Frontal cortex (tissue), 4 donors: ENCODE results near the gene ACTL7B. TPM values are rescaled to one million over a fixed set of nuclear protein-coding genes. Genes with fewer than 3 reads are reported as not detected.

Source experiments
- DNase-seq, 2 donors: peaks; one replicate each; pipeline ENCODE4 v3.0.0; 2012; ENCODE audit warnings: low spot score in 2 of 2
- FAIRE-seq: peaks from 2 replicates; lab custom pipeline; 2012; peaks lifted over from hg19 to GRCh38; lab: Jason Lieb, UNC
- total RNA-seq: library from RNA; depleted of rRNA; stranded (reverse); fragments of >200 nt; gene quantifications from one replicate; pipeline ENCODE4 v1.2.3, GENCODE V29; 2014
- donor health status: control.
- donor health status: control.
- donor health status: control.

Gene ACTL7B
- total RNA-seq, 1 donor from 2014 or later: not detected

DNA sequence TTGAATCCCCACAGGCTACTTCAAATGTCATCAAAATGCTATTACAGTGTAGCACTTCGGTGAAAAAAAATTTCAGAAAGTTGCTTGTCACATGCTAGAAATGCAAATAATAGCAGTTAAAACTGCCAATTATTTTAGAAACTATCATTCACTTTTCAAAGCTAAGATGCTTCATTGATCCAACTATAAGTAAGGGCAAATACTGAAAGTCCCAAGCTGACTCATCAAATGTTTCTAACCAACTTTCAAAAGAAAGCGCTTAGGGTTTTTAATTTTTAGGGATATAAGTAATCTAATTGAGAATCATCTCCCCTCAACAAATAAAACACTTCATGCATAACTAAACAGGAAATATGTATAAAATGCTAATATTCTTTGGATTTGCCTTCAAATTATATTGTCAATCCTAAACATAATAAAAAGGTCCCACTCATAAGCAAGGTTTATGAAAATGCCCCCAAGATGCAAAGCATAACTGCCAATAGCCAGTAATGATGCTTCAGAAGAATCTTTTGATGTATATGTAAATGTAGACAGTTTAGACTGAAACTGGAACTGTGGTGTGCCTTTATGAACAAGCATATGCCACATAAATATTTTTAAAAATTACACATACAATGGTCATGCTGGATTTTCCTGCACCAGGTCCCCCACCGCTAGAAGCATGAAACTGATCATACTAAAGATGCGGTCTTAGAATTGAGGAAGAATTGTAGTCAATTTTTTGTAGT is 18.4 kb upstream of the ACTL7B start:
- DNase-seq (no peak), FAIRE-seq (no peak)

DNA sequence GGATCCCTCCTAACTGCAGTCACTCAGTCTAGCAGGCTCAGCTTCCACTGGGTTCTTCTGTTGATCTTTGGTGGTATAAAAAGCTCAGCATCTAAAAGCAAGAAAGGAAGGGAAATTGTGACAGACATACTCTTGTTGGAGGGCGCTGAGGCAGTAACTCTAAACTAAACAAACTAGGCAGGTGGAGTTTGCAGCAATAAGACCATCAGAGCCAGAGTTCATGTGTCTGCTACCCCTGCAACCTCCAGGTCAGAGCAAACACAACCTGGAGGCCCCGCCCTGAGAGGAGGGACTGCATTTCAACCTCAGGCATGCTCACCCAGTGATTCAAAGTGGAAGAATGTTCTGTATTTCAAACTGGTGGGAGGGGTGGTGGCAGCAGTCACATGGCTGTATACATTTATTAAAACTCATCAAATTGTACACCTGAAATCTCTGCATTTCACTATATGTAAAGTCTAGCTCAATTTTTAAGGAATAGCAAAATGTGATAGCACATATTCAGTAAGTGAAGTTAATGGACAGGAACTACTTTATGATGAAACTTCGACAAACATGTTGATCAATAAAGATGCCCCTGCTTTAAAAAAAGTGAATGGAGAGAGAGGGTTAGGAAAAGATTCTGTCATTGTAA is 13.4 kb upstream of the ACTL7B start:
- FAIRE-seq (no peak), DNase-seq (no peak)

DNA sequence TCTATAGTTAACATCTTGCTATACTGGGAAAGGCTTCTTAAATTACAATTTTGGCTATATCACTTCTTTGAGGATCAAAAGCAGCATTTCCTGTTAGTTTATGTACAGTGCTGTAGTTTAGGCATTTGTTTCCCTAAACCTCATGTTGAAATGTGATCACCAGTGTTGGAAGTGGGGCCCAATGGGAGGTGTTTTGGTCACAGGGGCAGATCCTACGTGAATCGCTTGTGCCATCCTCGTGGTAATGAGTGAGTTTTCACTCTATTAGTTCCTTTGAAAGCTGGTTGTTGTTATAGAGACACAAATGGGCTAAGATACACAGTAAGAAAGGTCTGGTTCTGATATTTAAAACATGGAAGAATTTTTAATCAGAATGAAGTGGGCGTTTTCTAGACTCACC is 12.0 kb upstream of the ACTL7B start:
- no peak for DNase-seq
- FAIRE-seq: no peak

DNA sequence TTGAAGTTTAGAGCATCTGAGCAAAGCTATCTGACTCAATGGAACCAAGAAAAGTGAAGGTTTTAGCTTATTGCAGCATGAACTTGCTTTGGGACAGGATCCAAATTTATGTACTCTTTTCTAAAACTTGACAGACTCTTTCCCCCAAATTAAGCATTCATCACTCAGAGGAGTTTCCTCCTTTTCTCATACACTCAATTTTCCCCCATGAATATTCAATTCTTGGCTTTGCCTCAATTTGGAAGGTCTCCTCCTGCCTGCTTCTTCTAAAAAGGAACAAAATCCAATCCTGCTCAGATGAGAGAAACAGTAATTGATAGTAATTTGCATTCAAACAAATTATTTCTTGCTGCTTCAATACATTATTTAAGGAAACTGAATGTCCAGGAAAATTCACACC is 11.3 kb upstream of the ACTL7B start:
- DNase-seq: no peak
- no peak for FAIRE-seq

DNA sequence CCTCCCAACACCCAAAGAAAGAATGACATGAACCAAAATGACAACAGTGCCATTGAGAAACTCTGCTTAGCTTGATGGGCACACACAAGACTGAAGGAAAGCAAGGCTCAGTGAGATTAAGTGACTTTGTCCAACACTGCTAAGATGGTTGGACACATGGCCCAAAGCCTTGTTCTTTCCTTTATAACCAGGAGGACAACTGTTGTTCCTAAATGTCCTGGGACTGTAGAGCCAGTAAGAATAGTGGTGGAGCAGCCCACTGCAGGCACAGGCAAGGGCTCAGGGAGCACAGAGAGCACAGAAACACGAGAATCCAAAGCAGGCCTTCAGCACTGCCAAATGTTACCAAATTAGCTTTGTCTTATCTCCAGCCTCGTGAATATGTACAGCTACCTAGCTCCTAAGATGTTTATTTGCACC is 10.2 kb upstream of the ACTL7B start:
- FAIRE-seq: no peak
- no peak for DNase-seq

DNA sequence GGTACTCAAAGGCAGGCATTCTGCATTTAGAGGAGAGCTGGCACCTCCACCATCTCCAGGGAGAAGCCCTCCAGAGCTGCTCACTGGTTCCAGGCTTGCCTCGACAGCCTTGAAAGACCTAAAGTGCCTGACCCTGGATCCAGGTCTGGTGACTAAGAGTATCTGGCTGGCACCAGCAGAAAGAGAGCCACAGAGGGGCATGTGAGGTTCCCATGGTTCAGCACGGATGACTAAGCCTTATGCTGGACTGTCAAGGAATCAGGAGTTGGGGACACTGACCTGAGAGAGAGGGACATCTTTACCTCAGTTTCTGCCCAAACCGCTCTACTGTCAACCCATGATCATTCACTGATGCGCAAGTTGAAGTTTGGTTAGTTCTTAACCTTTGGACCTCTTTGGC is 9.3 kb upstream of the ACTL7B start:
- FAIRE-seq: no peak
- DNase-seq: no peak

DNA sequence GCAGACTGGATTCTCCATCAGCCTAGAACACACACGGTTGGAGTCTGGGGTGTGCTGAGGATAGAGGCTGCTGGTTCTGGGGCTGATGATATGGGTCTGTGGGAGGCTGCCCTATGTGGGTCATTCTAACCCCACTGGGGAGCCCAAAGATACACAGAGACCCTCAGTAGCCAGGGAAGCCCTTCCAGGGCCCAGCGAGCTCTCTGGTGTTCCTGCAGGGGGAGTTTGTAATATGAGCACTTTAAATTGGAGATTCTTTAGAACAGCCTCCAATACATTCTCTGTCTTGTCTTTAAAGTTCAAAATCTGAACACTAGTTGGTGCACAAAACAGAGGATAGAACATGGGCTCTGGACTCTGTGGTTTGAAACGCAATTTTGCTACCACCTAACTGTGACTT is 8.7 kb upstream of the ACTL7B start:
- DNase-seq (no peak), FAIRE-seq (no peak)

DNA sequence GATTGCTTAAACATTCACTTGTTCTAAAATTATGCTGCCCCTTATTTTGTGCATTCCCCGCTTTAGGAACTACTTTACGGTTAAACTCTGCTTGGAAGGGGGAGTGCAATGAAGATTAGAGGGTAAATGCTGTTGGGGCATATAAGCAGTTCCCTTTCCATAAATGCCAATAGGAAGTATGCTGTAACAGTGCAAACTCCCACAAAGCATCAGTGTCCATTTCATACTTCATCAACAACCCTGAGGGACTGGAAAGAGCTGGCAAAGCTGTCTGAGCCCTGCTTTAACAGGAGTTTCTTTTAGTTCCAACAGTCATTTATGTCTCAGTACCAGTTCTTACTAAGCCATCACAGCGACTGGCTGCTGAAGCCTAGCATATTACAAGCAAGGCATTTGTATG is 8.1 kb upstream of the ACTL7B start:
- DNase-seq (no peak), FAIRE-seq (no peak)

DNA sequence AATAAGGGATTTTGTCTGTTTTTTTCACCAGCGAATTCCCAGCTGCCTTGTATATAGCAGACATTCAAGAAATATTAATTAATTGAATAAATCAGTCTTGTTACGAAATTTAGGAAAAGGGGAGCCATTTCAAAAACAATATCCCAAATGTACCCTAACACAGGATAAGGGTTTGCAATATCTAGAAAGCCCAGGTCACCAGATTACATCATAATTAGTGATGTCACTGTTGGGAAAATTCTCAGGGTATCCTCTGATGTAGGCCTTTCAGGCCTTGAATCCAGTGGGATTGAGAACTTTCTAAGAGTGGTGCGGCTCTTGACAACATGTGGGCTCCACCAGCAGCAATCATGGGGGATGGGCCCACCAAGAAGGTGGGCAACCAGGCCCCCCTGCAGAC is 6.2 kb upstream of the ACTL7B start, which contains the start of gene ACTL7A:
Gene ACTL7A, plus strand, starts transcription at position 270 of the 400 bp plus-strand sequence. Its CDS starts 57 bp downstream, at position 327.
- DNase-seq: no peak
- no peak for FAIRE-seq

DNA sequence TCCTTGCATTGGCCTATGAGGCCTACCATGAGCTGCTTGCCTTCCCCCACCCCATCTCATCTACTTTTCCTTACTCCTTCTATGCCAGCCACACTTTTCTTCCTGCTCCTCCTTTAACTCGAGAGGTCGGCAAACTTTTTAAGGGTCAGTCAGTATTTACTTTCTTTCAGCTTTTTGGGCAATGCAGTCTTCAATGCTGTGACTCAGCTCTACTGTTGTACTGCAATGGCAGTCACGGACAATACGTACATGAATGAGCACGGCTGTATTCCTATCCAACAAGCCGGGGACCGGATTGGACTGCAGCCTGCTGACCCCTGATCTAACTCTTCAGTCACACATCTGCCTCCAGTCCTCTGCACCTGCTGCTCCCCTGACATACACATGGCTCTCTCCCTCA is 5.7 kb upstream of the ACTL7B start:
- DNase-seq: no peak
- FAIRE-seq: no peak

DNA sequence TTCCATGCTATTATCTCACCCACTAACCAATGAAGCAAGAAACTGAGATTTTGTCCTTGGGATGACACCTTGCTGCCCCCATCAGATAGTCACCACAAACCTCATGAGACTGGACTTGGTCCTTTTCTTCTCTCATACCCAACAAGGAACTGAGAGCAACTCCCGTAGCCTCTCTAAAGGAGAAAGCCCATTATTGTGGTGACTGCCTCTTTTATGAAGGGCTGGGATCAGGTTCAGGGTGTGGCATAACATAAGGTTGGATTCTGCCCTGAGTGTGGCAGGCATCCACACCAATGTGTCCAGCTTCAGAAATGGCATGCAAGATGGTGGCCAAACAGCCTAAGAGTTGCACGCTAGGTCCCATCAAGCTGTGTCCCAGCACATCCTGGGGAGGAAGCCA is 5.0 kb upstream of the ACTL7B start:
- FAIRE-seq (no peak), DNase-seq (no peak)

DNA sequence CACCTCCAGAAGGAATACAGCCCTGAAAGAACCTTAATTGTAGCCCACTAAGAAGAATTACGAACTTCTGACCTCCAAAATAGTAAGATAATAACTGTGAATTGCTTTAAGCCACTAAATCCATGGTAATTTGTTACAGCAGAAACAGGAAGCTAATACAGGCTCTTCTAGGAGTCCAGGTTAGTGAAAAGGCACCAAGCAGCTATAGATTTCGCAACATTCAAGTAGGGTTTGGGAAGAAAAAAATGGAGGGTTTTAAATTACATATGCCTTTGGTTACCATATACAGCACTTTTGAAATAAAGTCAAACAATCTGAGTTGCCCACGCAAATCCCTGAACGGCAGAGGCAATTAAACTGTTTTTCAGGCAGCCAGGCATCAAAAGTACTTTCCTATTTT is 4.6 kb upstream of the ACTL7B start:
- DNase-seq (no peak), FAIRE-seq (no peak)

DNA sequence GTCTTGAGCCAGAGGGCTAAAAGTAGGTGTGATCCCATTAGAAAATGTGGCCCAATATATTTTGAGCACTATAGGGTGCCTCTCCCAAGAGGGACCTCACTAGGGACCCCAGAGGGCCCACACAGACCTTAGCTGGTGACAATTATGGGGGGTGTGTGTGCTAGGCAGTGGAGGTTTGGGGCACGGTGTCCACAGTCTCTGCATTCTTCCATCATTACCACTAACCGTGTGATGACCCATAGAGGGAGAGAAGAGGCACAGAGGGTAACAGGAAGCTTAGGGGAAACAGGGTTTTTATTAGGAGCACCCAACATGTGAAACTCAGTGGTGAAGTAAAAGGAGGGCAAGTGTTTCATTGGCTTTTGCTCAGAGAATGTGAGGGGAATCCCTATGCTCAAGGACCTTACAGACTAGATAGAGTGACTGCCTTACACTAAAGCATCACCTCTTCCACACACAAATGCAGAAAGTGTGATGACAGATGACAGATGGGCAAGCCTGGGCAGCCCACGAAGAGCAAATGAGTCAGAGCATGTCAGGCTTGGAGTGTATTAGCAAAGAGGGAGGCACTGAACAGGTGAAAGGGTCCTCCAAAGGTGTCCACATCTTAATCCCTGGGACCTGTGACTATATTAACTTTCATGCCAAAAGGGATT is 3.8 kb upstream of the ACTL7B start:
- FAIRE-seq (no peak), DNase-seq (no peak)

DNA sequence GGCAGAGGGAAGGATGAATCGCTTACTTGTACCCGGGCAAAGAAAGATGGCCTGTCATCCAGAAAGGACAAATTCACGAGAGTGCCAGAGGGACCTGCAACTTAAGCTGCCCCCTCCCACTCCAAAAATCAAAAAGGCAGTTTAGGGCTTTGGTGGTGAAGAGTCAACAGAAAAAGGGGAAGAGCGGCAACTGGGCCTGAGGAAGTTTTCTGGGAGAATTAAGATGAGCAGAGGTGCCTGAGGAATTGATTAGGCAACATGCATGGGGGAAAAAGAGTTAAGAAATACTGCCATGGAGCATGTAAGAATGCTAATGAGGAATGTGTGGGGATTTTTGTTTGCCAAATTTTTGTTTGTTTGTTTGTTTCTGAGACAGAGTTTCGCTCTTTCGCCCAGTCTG is 1.8 kb upstream of the ACTL7B start:
- DNase-seq (no peak), FAIRE-seq (no peak)

DNA sequence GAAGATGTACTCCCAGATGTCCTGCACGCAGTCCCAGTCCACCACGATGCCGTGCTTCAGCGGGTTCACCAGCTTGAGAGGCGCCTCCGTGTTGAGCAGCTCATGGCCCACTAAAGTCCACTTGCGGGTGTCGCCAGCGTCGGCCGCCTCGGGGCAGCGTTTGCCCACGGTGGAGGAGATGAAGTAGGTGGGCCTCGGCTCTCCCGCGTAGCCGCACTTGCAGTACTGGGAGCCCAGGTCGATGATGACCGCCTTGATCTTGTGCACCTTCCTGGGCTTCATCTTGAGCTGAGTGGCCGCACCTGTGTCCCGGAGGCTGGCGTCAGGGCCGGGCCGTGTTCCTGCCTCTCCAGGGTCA is 278 bp downstream of the ACTL7B start:
- FAIRE-seq (no peak), DNase-seq (no peak)

DNA sequence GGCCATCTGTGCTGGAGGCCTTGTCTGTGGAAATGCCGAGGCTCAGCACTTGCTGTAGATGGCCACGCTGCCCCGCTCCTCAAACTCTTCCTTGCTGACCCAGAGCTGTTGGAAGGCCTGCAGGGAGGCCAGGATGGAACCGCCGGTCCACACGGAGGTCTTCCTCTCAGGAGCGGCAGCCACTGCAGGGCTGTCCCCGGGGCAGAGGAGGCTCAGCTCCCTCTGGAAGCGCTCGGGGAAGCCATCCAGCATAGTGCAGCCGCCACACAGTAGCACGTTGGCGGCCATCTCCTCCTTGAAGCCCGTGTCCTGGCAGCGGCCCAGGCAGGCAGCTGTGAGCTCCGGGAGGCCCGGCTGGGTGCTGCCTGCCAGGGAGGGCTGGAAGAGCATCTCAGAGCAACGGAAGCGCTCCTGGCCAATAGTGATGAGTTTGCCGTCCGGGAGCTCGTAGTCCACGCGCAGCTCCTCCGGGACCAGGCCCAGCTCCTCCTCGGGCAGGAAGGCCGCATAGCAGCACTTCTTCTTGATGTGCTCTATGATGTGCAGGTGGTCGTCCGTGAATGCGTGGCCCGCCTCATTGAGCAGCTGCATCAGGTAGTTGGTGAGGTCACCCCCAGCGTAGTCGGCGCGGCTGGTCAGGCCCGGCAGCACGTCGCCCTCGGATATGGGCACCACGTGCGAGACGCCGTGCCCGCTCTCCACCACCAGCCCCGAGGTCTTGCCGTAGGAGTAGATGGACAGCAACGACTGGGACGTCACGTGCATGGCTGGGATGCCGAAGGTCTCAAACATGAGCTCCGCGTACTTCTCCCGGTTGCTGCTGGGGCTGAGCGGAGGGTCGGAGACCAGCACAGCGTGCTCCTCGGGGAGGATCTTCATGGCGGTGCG is 901 bp downstream of the ACTL7B start:
- DNase-seq: no peak
- FAIRE-seq: no peak

DNA sequence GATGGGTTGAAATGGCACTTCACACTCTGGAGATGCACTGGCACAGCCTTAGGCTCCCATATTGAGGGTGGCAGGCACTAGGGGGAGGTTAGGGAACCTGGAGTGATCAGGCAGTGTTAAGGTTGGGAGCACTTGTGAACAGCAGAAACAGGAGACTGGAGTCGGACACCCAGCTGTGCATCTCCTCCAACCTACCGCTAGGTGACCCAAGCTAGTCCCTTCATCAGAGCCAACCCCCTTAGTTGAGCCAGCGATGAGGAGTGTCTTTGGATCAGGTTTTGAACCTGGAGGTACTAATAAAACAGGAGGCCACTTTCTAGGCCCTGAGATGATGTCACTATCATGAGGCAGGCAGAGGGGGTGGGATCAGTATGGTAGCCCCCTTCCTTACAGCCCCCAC is 1.7 kb downstream of the ACTL7B start:
- FAIRE-seq (no peak), DNase-seq (no peak)

DNA sequence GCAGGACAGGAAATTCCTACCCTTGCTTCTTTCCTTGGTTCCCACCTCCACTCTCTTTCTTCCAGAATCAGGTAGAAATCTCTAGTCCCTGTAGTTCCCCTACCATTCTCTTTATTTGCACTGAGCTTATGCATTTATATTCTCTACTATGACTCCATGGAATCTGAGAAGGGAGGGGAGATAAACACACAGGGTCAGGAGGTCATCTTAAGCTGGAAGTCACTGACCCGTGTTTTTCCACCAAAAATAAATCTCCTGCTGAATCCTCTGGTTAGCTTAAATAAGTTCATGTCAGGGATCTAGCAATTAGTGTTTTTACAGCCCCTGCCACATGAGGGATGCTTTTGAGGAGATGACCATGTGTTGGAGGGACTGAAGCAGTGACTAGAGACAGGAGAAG is 3.7 kb downstream of the ACTL7B start:
- DNase-seq: no peak
- FAIRE-seq: no peak

DNA sequence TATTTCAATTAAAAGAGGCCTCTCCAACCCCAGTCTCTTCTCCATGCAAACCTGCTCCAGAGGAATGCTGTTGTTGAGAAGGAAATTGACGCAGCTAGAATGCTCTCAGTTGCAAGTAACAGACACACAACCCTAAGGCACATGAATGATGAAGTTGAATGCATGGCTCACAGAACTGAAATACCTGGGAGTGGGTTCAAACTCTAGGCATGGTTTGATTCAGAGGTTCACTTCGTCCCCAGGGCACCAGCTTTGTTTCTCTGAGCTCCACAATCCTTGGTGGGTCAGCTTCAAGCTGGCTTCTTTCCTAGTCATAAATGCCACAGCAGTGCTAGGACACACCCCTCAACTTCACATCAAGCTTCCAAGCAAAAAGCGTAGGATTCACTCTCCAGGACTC is 4.6 kb downstream of the ACTL7B start:
- FAIRE-seq: no peak
- DNase-seq: no peak

DNA sequence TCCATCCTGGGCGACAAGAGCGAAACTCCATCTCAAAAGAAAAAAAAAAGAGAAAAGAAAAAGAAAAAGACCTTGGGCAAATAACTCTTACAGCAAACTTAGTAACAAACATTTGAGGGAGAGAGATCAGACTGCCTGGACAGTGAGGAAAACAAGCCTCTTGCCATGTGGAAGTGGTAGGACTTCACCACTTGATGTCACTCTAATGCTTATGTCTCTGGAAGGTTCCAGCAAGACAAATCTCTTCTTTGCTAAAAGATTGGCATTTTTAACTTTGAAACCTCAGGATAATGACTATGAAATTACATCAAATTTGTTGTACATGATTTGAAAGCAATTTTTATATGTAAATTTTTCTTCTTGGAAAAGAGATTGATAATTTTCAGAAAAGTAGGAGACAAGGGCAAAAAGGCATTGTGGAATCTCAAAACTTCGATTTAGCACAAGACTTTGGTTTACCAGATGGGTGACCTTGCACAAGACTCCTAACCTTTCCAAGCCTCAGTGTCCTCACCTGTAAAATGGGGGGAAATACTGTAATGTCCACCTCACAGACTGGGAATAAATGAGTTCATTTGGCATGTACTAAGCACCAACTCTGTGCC is 5.4 kb downstream of the ACTL7B start:
- no peak for FAIRE-seq
- peak; percentile 43 to 54 for DNase-seq
